GM21390 (cell line): ENCODE measurements around the gene KLHL10.
"Not testable (repeated sequence)": the region's sequence is repeated elsewhere in the genome, so short reads cannot be mapped to it uniquely, and the experiment has no call there.

Source experiments
- ATAC-seq: cut with Tn5 transposase; IDR thresholded peaks from one replicate; pipeline ENCODE4 v1.9.1; 2021; ENCODE audit not compliant: unreplicated experiment

Gene KLHL10

DNA sequence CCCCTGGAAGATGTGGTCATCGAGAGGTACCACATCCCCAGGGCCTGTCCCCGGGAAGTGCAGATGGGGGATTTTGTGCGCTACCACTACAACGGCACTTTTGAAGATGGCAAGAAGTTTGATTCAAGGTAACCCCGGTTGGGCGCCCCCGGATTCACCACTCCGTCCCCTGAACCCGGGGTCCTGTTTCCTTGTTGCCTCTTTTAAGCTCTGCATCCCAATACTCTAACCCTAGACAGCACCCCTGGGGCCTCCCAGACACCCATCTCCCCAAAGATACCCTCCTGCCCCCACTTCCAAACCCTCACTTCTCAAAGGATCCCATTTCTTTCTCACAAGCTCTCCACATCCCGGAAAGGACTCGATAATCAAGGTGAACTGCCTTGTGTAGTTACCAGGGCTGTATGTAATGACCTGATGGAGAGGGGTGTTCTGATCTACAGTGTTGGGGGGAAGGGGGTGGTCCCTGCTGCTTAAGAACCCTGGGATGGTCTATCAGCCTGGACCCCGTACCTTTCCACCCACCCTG is 24.4 kb upstream of the KLHL10 start:
- no peak for ATAC-seq

DNA sequence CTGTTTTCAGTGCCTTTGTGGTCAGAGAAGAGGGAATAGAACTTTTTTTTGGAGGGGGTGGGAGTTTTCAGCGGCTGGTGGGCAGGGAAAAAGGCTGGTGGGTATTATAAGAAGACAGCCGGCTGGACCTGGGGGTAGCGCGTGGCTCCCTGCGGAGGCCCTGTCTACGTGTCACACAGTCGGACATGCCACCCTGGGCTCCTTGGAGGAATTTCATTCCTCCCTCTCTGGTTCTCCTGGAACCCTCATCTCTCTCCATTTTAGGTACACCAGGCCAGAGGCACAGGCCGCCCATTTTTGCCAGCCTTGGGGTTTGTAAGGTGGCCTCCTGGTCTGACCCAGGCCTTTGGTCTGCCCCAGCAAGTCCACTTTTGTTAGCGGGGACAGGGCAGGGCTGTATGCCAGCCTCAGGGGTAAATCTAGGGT is 23.9 kb upstream of the KLHL10 start:
- no peak for ATAC-seq

DNA sequence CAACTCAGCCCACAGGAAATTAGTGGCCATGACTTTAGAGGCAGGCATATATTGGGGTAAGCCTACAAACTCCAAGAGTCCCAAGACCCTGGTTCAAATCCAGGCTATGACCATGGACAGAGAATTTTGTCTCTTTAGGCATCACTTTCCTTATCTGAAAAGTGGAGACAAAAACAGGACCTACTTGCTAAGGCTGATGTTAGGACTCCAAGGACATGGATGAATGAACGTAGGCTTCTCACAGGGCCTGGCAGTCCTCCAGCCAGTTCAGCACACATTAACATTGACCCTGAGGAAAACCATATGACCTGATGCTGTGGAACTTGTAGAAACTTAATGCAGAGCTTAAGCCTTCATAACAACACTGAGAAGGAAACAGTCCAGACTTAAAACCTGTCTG is 23.4 kb upstream of the KLHL10 start:
- no peak for ATAC-seq

DNA sequence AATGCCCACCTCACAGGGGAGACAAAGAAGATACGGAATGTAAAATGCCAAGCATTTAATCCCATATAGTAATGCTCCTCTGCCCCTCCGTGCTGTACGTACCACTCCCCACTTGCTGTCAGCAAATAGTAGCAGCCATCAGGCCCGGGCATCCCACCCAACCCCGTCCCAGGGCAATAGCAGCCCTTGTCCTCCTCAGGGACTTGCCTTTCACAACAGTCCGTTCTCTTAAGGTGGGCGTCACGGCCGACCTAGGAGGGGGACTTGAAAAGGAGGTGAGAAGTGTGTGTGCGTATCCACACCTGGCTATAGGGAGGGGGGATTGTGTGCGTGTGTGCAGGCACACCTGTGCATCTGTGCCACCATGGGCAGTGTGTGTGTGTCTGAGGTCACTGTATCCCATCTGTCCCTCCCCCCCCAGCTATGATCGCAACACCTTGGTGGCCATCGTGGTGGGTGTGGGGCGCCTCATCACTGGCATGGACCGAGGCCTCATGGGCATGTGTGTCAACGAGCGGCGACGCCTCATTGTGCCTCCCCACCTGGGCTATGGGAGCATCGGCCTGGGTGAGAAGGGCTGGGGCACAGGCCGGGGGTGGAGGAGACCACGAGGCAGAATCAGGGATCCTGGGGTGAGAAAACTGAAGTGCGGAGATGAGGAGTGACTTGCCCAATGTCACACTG is 20.8 kb upstream of the KLHL10 start:
- no peak for ATAC-seq

DNA sequence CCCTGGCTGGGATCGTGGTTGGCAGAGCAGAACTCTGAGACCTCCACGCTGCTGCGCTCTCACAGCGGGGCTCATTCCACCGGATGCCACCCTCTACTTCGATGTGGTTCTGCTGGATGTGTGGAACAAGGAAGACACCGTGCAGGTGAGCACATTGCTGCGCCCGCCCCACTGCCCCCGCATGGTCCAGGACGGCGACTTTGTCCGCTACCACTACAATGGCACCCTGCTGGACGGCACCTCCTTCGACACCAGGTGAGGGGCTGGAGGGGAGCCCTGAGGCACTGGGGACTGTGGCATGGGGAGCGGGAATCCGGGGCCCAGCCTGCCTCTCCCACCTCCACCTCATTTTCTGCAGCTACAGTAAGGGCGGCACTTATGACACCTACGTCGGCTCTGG is 19.6 kb upstream of the KLHL10 start:
- no peak for ATAC-seq

DNA sequence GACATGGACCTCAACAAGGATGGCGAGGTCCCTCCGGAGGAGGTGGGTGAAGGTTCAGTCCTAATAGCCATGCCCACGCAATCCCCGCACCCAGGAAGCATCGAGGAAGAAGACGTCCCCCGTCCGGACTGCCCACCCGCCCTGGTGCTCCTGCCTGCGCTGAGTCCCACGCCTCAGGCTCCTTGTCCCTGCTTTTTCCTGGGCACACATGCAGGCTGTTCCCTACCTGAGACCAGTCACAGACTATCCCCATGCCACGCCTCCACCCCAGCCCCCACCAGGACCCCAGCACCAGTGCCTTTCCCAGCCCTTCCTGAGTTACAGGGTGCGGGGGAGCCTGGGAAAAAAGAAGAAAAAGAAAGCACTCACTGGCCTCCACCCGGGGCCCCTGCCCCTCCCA is 15.8 kb upstream of the KLHL10 start:
- ATAC-seq: no peak

DNA sequence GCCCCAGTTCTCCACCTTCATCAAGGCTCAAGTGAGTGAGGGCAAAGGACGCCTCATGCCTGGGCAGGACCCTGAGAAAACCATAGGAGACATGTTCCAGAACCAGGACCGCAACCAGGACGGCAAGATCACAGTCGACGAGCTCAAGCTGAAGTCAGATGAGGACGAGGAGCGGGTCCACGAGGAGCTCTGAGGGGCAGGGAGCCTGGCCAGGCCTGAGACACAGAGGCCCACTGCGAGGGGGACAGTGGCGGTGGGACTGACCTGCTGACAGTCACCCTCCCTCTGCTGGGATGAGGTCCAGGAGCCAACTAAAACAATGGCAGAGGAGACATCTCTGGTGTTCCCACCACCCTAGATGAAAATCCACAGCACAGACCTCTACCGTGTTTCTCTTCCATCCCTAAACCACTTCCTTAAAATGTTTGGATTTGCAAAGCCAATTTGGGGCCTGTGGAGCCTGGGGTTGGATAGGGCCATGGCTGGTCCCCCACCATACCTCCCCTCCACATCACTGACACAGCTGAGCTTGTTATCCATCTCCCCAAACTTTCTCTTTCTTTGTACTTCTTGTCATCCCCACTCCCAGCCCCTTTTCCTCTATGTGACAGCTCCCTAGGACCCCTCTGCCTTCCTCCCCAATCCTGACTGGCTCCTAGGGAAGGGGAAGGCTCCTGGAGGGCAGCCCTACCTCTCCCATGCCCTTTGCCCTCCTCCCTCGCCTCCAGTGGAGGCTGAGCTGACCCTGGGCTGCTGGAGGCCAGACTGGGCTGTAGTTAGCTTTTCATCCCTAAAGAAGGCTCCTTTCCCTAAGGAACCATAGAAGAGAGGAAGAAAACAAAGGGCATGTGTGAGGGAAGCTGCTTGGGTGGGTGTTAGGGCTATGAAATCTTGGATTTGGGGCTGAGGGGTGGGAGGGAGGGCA is 15.1 kb upstream of the KLHL10 start:
- ATAC-seq: no peak

DNA sequence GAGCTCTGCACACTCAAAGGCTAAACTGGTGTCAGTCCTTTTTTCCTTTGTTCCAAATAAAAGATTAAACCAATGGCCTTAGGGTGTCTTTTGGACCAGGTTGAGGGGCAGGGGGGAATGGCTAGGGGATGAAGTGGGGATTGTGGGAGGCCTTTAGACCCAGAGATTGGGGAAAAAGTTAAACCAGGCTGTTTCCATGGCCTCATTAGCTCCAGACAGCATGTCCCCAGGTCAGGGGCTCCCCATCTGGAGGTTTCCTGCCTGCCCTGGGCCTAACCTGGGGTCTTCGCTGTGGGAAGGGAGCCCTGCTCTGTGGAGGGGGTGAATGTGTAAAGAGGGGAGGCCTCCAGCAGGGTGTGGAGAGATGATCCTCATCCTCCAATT is 14.5 kb upstream of the KLHL10 start:
- ATAC-seq: no peak

DNA sequence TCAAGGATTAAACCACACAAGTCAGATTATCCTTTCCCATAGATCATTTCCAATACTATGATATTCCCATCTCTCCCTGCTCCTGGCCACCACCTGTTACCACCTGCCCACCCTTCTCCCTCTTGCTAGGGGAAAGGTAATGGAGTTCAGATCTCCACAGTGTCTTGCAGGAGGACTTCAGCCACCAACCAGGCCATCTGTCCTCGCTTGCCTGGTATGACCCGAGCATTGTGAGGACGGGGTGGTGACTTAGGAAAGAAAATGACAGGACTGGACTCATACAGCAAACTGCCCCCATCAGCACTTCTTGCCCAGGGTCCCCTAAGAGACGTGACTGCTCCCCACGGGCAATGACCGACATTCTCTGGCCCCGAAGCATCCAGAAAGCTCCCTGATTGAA is 14.0 kb upstream of the KLHL10 start:
- ATAC-seq: no peak

DNA sequence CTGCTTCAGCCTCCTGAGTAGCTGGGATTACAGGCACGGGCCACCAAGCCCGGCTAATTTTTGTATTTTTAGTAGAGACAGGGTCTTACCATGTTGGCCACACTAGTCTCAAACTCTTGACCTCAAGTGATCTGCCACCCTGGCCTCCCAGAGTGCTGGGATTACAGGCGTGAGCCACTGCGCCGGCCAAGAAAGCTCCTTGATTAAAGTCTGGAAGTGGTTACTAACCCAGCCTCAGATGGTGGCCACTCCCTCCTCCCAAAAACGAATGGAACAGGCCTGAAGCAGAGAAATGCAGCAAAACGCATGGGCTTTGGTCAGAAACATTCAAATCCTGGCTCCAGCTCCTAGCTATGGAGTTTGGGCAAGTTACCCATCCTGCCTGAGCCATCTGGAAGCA is 13.5 kb upstream of the KLHL10 start:
- ATAC-seq: no peak

DNA sequence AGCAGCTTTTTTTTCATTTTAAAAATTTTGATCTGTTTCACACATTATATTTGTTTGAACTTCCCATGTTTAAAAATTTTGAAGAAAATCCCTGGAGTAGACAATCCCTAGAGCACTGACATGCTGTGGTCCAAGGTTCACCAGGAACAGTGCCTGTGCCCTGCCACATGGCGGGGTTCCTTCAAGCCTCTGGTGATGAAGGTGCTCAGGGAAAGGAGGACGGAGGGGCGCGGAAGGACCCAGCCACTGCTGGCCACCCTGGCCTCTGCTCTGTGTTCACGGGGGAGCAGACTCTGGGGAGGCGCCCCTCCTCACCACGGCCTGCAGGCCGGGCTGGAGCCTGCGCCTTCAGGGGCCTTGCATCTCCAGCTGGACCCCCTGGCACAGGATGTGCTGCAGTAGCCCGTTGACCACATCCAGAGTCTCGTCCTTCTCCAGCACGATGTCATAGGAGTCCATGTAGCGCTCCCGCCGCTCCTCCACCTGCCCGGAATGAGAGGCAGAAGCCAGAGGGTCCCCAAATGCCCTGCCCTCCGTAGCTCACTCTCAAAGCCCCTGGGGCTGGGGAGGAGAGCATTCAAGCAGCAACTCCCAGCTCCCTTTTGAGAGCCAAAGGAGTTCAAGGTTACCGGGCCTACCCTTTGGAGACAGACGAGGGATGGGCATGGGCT is 12.3 kb upstream of the KLHL10 start:
- no peak for ATAC-seq

DNA sequence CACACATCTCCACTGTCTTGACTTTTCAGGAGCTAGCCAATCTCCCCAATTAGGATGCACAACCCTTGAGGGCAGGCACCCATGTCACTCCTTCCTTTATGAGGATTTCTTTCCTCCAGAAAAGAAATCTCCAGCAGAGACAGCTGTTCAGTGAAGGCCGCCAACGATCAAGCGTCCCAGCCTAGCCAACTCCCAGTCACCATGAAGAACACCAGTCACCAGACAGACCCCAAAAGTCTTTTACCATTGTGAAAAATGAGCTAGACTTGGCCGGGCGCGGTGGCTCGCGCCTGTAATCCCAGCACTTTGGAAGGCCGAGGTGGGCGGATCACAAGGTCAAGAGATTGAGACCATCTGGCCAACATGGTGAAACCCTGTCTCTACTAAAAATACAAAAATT is 7.7 kb upstream of the KLHL10 start:
- ATAC-seq: not testable (repeated sequence)

DNA sequence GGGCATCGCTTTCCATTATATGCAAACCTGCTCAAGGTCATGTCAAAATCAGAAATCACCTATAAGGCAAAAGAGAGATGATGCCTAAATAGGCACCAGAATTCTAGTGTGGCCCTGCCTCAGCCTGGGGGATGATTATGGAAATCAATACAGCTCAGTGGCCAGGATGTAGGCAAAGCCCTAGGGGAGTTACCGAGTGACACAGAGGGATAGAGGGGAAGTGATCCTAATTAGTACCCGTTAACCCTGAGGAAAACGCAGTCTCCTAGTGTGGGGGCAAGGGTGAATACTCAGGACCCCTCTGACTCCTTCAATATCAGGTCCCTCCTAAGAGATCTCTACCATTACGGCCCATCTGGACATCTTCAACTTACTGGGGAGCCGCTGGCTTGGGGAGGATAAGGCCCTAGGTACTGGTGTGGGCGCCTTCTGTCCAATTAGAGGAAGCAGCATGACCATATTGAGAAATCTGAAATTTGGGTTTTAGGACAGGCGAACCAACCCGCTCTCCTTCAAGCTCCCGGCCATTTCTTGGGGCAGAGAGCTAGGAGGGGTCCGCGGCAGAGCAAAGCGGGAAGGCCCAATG is 2.3 kb upstream of the KLHL10 start:
- ATAC-seq: no peak

DNA sequence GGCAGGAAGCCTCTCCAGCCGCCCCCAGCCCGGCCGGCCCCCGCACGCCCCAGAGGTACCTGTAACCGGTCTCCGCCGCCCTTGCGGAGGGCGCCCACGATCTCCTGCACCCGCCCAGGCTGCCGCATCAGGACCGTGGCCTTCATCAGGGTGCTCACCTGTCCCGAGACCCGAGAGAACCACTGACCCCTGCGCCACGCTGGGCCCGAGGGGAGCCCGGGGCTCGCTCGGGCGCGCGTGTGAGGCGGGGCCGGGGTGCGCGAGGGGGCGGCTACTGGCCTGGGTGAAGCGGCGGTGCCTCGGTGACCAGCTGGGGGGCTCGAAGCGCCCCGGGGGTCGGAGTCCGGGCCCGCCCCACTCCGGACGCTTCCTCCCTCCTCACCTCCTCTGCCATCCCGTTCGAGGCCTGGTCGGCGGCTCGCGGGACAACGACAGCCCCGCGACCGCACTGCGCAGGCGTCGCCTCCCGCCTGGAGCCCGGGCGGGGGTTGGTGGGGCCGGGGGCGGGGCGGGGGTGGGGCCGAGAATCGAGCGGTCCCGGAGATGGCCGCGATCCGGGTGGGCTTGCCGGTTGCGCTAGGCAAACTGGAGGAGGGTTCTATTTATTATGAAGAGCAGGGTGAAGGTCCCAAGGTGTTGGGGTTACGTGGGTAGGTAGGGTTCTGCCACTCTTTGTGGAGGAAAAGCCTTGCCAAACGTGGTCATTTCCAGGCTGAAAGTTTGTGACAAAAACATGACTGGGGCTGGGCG is 1.6 kb upstream of the KLHL10 start, which contains the start of gene NT5C3B:
Gene NT5C3B, minus strand, starts transcription at position 433 of the 750 bp plus-strand sequence. Its CDS starts 39 bp downstream, at position 394.
- no peak for ATAC-seq

DNA sequence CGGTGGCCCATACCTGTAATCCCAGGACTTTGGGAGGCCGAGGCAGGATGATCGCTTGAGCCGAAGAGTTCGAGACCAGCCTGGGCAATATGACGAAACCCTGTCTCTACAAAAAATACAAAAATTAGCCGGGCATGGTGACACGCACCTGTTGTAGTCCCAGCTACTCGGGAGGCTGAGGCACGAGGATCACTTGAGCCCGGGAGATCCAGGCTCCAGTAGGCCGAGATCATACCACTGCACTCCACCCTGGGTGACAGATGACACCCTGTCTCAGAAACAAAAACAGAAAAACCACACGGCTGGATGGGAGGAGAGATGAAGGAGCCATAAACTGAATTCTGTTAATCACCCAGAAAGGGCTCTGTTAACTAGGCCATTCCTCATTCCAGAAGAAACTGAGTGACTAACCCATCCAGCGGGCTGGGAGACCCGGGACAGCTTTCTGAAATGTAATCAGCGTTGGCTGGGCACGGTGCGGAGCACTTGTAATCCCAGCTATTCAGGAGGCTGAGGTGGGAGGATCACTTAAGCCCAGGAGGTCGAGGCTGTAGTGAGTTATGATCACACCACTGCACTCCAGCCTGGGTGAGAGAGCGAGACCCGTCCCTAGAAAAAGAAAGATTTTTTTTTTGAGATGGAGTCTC is 952 bp upstream of the KLHL10 start:
- ATAC-seq: no peak

DNA sequence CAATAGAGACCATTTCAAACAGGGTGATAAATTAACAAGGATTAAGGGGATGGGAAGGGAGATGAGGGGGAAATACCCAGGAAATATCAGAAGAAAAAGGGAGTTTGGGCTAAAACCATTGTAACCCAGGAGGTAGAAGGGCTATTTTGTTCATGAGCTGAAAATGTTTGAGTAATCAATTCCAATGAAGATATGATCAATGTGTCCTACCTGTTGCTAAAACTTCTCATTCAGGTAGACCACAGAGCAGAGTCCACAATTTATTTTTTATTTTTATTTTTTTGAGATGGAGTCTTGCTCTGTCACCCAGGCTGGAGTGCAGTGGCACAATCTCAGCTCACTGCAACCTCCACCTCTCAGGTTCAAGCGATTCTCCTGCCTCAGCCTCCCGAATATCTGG is 1.8 kb downstream of the KLHL10 start:
- not testable (repeated sequence) for ATAC-seq

DNA sequence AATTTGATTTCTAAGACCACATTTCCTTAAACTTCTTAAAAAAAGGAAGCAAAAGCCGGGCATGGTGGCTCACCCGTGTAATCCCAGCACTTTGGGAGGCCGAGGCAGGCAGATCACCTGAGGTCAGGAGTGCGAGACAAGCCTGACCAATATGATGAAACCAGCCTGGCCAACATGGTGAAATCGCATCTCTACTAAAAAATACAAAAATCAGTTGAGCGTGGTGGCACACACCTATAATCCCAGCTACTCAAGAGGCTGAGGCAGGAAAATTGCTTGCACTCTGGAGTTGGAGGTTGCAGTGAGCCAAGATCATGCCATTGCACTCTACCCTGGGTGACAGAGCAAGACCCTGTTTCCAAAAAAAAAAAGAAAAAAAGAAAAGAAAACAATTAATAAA is 3.2 kb downstream of the KLHL10 start:
- ATAC-seq: not testable (repeated sequence)

DNA sequence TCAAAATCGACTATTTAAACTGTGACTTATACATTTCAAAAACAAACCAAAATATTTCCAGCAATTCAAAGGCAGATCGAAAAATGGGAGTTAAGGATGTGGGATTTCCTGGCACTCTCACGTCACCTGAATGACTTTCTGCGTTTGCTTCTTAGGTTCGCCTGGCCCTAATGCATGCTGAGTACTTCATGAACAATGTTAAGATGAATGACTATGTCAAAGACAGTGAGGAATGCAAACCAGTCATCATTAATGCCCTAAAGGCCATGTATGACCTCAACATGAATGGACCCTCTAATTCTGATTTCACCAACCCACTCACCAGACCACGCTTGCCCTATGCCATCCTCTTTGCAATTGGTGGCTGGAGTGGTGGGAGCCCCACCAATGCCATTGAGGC is 7.3 kb downstream of the KLHL10 start:
- no peak for ATAC-seq

DNA sequence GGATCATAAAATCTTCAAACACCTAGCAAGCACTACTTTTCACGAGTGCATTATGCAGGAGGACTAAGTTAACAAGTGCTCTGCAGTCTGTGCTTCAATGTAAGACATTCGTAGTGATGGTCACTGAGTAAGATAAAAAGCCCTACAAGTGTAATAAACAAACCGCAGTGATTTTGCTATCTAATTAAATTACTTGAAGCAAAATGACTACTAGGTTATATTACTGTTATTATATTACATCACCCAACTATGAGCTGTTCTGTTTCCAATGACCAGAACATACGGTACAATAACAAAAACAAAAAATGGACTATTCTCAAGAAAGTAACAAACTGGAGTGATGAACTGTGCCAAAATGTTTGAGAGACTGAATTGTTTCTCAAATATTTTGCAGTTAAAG is 11.2 kb downstream of the KLHL10 start:
- no peak for ATAC-seq
